ENCODE data around the gene BBX.

The BBX gene

DNA sequence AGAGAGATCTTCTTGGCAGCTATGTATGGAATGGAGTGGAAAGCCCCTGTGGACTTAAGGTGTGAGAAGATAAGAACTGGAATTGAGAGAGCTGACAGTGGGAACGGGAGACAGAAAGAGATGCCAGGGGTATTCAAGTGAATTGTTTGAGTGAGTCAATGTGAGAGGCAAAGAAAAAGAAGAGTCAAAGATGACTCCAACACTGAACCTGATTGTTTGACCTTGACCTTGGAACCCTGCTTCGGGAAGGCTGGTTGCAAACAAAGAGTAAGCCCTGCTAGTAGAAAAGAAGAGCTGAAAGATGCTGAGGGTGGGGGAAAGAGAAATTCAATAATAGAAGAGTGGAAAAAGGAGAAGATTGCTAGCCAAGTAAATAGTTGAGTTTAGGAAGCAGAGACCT is 238.6 kb downstream of the BBX start:
- intact Hi-C loops (cut with DNase I): no loop called here
- DNase-seq: no peak

GRCh38 chr3:107765524-107765923 is 242.8 kb downstream of the BBX start:
- intact Hi-C loops (cut with DNase I): no loop called here

DNA sequence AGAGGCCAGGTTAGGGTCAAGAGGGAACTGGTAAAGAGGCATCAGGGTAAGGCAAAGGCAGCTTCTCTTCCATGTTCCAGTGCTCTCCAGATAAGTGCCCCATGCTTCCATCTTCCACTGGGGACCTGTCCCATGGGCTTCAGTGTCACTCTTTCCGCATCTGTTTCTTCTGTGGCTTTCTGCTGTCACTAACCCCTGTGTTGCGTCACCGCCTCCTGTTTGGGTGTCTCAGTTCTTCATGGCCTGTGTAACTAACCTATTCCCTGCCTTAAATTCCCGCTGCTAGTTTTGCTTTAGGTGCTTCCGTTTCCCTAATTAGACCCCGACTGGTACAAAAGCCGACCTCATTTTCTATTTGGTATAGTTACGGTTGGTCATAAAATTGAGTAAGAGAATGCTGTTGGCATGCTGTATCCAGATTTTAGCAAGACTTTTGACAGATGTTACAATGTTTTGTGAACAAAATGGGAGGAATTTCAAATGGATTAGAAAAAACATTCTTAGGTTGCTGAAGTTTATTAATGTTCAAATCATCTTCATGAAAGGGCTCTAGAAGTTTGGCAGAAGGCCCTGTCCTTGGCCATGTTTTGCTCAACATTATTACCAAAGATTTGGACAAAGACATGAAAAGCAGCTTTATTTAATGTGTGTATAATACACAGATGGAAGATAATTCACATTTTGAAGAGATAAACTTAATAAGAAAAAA is 245.3 kb downstream of the BBX start:
- intact Hi-C loops (cut with DNase I): no loop called here
- DNase-seq: no peak

More at GRCh38 chr3:107765524-107765923, 242.8 kb downstream of the BBX start:
- DNase-seq: no peak

DNA sequence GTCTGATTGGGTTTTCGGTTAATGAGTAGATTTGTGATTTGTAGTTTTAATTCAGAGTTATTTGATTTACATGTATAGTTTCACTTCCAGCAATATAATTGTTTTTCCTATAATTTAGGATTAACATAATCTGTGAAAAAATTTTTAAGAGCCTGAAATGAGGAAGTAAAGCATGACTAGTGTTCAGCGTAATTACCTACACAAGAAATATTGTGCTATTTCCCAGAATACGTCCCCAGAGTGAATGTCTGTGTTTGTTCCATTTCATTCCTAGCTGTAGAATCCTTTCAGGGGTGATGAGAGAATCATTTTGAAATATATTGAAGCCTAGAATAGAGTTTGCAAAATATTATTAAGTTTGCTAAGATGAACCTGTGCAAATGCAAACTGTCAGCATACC is 247.1 kb downstream of the BBX start:
- DNase-seq: no peak
- intact Hi-C loops (cut with DNase I): no loop called here

DNA sequence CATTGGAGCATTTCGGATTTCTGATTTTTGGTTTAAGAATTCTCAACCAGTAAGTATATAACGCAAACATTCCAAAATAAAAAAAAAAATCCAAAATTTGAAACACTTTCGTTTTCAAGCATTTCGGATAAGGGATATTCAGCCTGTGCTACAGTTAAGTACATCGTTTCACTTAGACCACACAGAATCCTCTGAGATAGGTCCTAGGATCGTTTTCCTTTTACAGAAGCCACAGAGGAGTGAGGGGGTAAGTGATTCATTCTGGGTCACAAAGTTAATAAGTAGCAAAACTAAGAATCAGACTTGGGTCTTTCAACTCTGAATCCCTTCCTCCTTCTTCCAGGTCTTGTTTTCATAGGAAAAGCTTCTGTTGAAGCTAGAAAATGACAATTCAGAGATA is 249.3 kb downstream of the BBX start:
- intact Hi-C loops (cut with DNase I): no loop called here
- DNase-seq: no peak

DNA sequence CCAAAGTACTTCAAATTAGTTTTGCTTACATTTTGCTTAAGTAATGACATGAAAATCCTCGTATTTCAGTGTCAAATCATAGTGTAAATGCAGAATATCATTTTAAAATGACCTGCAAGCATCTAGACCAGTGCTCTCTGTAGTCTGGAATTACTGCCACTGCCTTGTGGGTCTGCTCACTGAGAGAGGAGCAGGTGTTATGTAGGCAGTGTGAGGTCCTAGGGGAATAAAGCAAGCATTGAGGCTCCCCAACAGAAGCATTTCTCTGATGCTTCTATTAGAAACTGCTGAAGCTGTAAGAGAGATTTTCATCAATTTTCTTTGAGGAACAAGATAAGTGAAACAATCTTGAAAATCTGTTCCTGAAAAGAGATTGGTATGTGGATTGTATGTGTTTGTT is 253.2 kb downstream of the BBX start:
- intact Hi-C loops (cut with DNase I): no loop called here
- DNase-seq: no peak

GRCh38 chr3:107781253-107781652 is 258.5 kb downstream of the BBX start:
- intact Hi-C loops (cut with DNase I): no loop called here
- DNase-seq: no peak

- DNase-seq: no peak
- intact Hi-C loops (cut with DNase I): no loop called here
Observed at GRCh38 chr3:107782054-107782453, 259.3 kb downstream of the BBX start.

- no peak for DNase-seq
- intact Hi-C loops (cut with DNase I): no loop called here
Observed at GRCh38 chr3:107790612-107791011, 267.9 kb downstream of the BBX start.

GRCh38 chr3:107791027-107791426 is 268.3 kb downstream of the BBX start:
- intact Hi-C loops (cut with DNase I): no loop called here
- DNase-seq: no peak

GRCh38 chr3:107791450-107791849 is 268.7 kb downstream of the BBX start:
- intact Hi-C loops (cut with DNase I): no loop called here
- DNase-seq: no peak

GRCh38 chr3:107794664-107795443 is 272.1 kb downstream of the BBX start:
- peak in 4 of 42 donors; percentile 22 to 38 (median 31) for DNase-seq
- intact Hi-C loops (cut with DNase I): no loop called here

GRCh38 chr3:107795514-107796094 is 272.8 kb downstream of the BBX start:
- intact Hi-C loops (cut with DNase I): no loop called here
- no peak for DNase-seq

DNA sequence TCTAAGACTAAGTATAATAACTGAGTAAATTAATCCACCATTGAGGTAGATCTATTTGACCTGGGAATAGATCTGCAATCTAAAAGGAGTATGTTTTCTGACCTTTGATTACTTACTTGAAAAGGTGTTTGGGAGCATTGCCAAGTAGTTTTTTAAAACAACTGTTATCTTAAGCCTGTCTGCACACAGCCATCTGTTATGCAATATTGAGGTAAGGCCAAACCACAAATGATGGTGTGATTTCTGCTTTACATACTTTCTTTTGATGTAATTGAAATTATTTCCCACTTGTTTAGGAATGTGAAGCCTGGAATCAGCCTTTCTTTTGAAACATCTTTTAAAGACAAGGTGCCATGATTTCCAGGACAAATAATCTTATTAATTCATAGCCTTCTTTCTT is 274.0 kb downstream of the BBX start:
- intact Hi-C loops (cut with DNase I): no loop called here

DNA sequence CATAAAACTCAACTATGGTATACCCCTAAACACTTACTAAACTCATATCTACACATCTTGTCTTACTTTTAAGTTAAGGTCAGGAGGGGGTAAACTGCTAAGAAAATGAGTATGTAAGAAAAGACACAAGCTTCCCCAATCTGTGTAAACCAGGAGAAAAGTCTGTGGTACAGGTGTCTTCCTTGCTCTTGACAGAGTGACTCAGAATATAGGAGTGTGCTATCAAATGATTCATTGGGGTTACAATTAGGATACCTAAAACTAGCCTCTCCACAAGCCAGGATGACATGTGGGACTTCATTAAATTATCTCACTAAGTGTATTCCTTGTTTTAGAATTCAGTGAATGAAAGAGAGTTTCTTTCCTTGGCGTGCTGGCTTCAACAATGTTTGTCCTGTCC is 274.8 kb downstream of the BBX start:
- intact Hi-C loops (cut with DNase I): no loop called here
- DNase-seq: no peak

More for the DNA sequence above, 274.0 kb downstream of the BBX start:
- DNase-seq: no peak

GRCh38 chr3:107798381-107798780 is 275.6 kb downstream of the BBX start:
- no peak for DNase-seq
- intact Hi-C loops (cut with DNase I): no loop called here

GRCh38 chr3:107800710-107801109 is 277.9 kb downstream of the BBX start:
- intact Hi-C loops (cut with DNase I): loop anchor here (10.0 kb wide), 1 partner anchor 46 kb away; no protein-coding TSS in a partner anchor

GRCh38 chr3:107803170-107803569 is 280.4 kb downstream of the BBX start:
- intact Hi-C loops (cut with DNase I): loop anchor here (10.0 kb wide), 1 partner anchor 48 kb away; no protein-coding TSS in a partner anchor
- DNase-seq: no peak

More at GRCh38 chr3:107800710-107801109, 277.9 kb downstream of the BBX start:
- DNase-seq: peak in 2 of 42 donors; percentile 26 to 36

DNA sequence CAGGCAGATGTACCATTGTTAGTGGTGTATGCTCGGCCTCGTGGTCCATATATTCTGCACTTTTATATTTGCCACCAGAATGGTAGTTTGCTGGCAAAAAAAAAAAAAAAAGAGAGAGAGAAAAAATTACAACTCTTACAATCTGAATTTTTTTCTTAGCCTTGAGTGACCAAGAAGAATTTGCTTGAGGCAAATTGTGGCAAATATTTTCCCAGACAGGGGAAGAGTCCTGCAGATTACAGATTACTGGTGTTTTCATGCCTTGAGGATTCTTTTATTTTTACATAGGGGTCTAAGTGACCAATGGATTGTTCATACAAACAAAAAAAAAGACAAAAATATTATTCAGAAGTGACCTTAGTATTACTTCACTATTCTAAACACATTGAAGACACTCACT is 283.3 kb downstream of the BBX start:
- intact Hi-C loops (cut with DNase I): loop anchor here (10.0 kb wide), 1 partner anchor 51 kb away; no protein-coding TSS in a partner anchor
- DNase-seq: no peak

DNA sequence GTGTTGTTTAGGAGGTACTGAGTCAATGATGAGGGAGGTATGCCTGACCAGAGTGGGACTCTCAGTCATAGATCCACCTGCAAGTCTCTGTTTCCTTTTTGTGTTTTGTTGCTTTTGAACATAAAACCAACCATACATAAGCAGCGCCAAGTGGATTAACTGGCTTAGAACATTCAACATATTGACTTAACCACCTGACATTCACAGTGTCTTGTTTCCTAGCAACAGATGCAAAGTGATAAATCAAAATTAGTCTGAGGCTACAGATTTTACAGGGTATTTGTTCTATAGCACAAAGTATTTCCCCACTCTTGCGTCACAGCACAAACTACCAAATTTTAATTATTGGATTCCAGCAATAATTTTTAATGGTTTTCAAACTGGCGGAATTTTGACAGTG is 283.8 kb downstream of the BBX start:
- intact Hi-C loops (cut with DNase I): loop anchor here (10.0 kb wide), 1 partner anchor 52 kb away; no protein-coding TSS in a partner anchor
- DNase-seq: no peak

Data from head of caudate nucleus (tissue), 42 donors.